Upper lobe of right lung (tissue), 1 donor: Measurements from ENCODE around the gene ZMAT3. TPM values are rescaled to one million over a fixed set of nuclear protein-coding genes. Genes with fewer than 3 reads are reported as not detected.

ENCODE experiments used
- ATAC-seq: fragments of 200-7000 bp; cut with Tn5 transposase; one replicate; pipeline ENCODE4 v1.9.1; 2020; ENCODE audit warnings: mild to moderate bottlenecking, moderate library complexity
- DNase-seq: peaks from one replicate; pipeline ENCODE4 v3.0.0-alpha.2; 2020
- H3K27ac ChIP-seq: fragments of 200-600 bp; one replicate; pipeline ENCODE4 v1.8.0; 2022
- H3K27me3 ChIP-seq: fragments of 200-600 bp; one replicate; pipeline ENCODE4 v1.8.0; 2022; ENCODE audit warnings: mild to moderate bottlenecking
- H3K36me3 ChIP-seq: fragments of 200-600 bp; one replicate; pipeline ENCODE4 v1.8.0; 2022
- H3K4me1 ChIP-seq: fragments of 200-600 bp; one replicate; pipeline ENCODE4 v1.8.0; 2022
- H3K4me3 ChIP-seq: fragments of 200-600 bp; one replicate; pipeline ENCODE4 v1.8.0; 2022; ENCODE audit warnings: mild to moderate bottlenecking
- H3K9me3 ChIP-seq: fragments of 200-600 bp; one replicate; pipeline ENCODE4 v1.8.0; 2022
- CTCF ChIP-seq: fragments of 200-600 bp; IDR thresholded peaks from one replicate; pipeline ENCODE4 v1.8.0; 2022; ENCODE audit warnings: antibody characterized with exemption
- intact Hi-C: fragments of 100-400 bp; cut with DNase I; formaldehyde crosslinking; loops from one replicate; pipeline ENCODE4 v1.11.0; 2022
- total RNA-seq: library from RNA; stranded (reverse); fragmentation: NEBNext Ultra II Directional; extraction: Animal tissue kit (Norgen Biotek cat#: 25700); gene quantifications from one replicate; pipeline ENCODE4 v1.2.1, GENCODE V29; 2021
- donor health status: DM: no; HTN: yes; CAD: no; lungs with severe emphysema.

The ZMAT3 gene
- total RNA-seq, 1 donor from 2014 or later, result 30.9 TPM

DNA sequence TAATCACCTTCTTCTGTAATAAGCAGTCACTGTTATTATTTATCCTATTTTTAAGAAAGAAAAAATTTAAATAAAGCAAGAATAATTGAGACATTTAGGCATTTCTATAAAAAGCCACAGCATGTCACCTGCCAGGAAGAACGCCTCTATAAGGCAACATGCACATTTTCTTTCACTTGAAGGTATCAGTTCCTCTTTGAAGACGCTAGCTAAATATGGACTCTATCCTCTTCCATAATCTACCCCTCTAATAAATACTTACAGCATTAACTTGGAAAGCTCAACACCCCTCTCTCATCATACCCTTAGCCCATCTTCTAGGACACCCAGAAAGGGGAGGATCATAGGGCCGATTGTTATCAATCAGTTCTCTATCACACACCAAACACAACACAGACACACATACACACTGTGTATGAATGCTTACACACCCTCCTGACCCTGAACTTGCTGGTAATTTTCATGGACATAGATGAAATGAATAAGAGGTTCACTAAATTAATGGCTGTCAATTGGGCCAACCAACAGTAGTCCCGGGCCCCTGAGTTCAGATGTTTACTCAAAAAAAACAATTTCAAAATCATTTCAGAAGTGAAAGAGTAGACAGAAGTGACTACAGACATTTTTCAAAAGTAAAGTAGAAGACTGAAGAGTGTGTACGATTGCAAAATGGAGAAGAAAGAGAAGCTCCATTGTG, 102.5 kb downstream of the ZMAT3 start:
- TF ChIP-seq CTCF, result no peak
- Histone ChIP-seq H3K4me3 (no peak overlapping the region), H3K36me3 (no peaks in the 10 kb centered on the region), H3K27ac (no peak overlapping the region), H3K4me1 (peaks cover 5% of the 10 kb centered on the region), H3K9me3 (no peaks in the 10 kb centered on the region), H3K27me3 (no peaks in the 10 kb centered on the region)
- intact Hi-C loops, result no loop called here
- ATAC-seq (no peak), DNase-seq (no peak)

Other genes starting within 250 kb of the ZMAT3 start
- gene PIK3CA, start 76.5 kb upstream of the ZMAT3 start, total RNA-seq, result 30.6 TPM
- gene KCNMB3, start 179.3 kb upstream of the ZMAT3 start, total RNA-seq, result 2.5 TPM